GM23248 (cell line): ENCODE measurements around the gene GPATCH8. TPM values are rescaled to one million over a fixed set of nuclear protein-coding genes. Genes with fewer than 3 reads are reported as not detected.

Source experiments
- DNase-seq: peaks from one replicate; pipeline ENCODE4 v3.0.0-alpha.2; 2015
- H2AFZ ChIP-seq: fragments of 200-600 bp; sonication (generic); 2 replicates; pipeline ENCODE4 v1.6.1; 2016; ENCODE audit warnings: antibody characterized with exemption
- H3F3A ChIP-seq: fragments of 200-600 bp; sonication (generic); 2 replicates; pipeline ENCODE4 v1.6.1; 2016; ENCODE audit warnings: mild to moderate bottlenecking, antibody characterized with exemption, mixed run types; ENCODE audit not compliant: insufficient read depth
- H3K27ac ChIP-seq: fragments of 200-600 bp; sonication (generic); 2 replicates; pipeline ENCODE4 v1.5.1; 2016; ENCODE audit warnings: mild to moderate bottlenecking
- H3K27me3 ChIP-seq: fragments of 200-600 bp; sonication (generic); replicated peaks from 2 replicates; pipeline ENCODE4 v1.6.1; 2016; ENCODE audit warnings: mild to moderate bottlenecking; ENCODE audit not compliant: insufficient read depth
- H3K36me3 ChIP-seq: fragments of 200-600 bp; sonication (generic); 2 replicates; pipeline ENCODE4 v1.6.1; 2016; ENCODE audit warnings: low read depth, mild to moderate bottlenecking
- H3K4me1 ChIP-seq: fragments of 200-600 bp; sonication (generic); 2 replicates; pipeline ENCODE4 v1.6.1; 2016; ENCODE audit warnings: mild to moderate bottlenecking; ENCODE audit not compliant: insufficient read depth
- H3K4me2 ChIP-seq: fragments of 200-600 bp; sonication (generic); one replicate; pipeline ENCODE4 v1.6.1; 2016; ENCODE audit warnings: mild to moderate bottlenecking; ENCODE audit not compliant: unreplicated experiment
- H3K4me3 ChIP-seq: fragments of 200-600 bp; sonication (generic); 2 replicates; pipeline ENCODE4 v1.5.1; 2016; ENCODE audit warnings: mild to moderate bottlenecking
- H3K79me2 ChIP-seq: fragments of 200-600 bp; sonication (generic); 2 replicates; pipeline ENCODE4 v1.6.1; 2016; ENCODE audit warnings: mild to moderate bottlenecking; ENCODE audit not compliant: insufficient read depth
- H3K9ac ChIP-seq: fragments of 200-600 bp; sonication (generic); 2 replicates; pipeline ENCODE4 v1.6.1; 2016; ENCODE audit warnings: mild to moderate bottlenecking
- H3K9me2 ChIP-seq: fragments of 200-600 bp; sonication (generic); 2 replicates; pipeline ENCODE4 v1.6.1; 2016; ENCODE audit warnings: mixed run types, mild to moderate bottlenecking, moderate library complexity; ENCODE audit not compliant: insufficient read depth
- H3K9me3 ChIP-seq: fragments of 200-600 bp; sonication (generic); one replicate; pipeline ENCODE4 v1.6.1; 2017; ENCODE audit warnings: low read depth
- H4K20me1 ChIP-seq: fragments of 200-600 bp; sonication (generic); 2 replicates; pipeline ENCODE4 v1.6.0; 2016; ENCODE audit not compliant: insufficient read depth
- EZH2 ChIP-seq: fragments of 200-600 bp; sonication (generic); IDR thresholded peaks from 2 replicates; pipeline ENCODE4 v1.6.1; 2018; ENCODE audit warnings: antibody characterized with exemption, mild to moderate bottlenecking; ENCODE audit not compliant: insufficient read depth, poor library complexity, severe bottlenecking
- EZH2phosphoT487 ChIP-seq: fragments of 200-600 bp; sonication (generic); IDR thresholded peaks from 2 replicates; pipeline ENCODE4 v1.6.1; 2018; ENCODE audit warnings: antibody characterized with exemption, moderate library complexity, mild to moderate bottlenecking, low read depth; ENCODE audit not compliant: insufficient read depth
- WGBS, 2 experiments: methylation state at CpG; one replicate each; pipeline ENCODE4 v1.1.6; 2015 to 2017; ENCODE audit warnings: low lambda C conversion rate in 2 of 2, low coverage in 1 of 2; ENCODE audit errors: missing lambda C conversion rate in 2 of 2; 5-methylcytosine and 5-hydroxymethylcytosine counted together
- in situ Hi-C: fragments of 300-500 bp; cut with MboI; formaldehyde crosslinking; loops from 2 replicates; pipeline ENCODE4 v1.15.0; 2020
- polyA plus RNA-seq: library from polyadenylated mRNA; unstranded; fragments of >200 nt; fragmentation: Nextera tagmentation; extraction: Ambion mirVana; gene quantifications from 2 replicates; pipeline ENCODE4 v1.2.1, GENCODE V29; 2016
- small RNA-seq: library from RNA; depleted of rRNA; stranded (forward); fragments of <200 nt; gene quantifications from one replicate; pipeline ENCODE3, GENCODE V24; 2014; ENCODE audit warnings: low read depth, low replicate concordance
- total RNA-seq: library from RNA; depleted of rRNA; stranded (reverse); fragments of >200 nt; shearing (Covaris generic); gene quantifications from 2 replicates; pipeline ENCODE4 v1.2.3, GENCODE V29; 2014; rRNA removed

Gene GPATCH8
- total and polyA plus RNA-seq, 2 experiments from 2014 or later = 18.0 to 28.4 TPM

DNA sequence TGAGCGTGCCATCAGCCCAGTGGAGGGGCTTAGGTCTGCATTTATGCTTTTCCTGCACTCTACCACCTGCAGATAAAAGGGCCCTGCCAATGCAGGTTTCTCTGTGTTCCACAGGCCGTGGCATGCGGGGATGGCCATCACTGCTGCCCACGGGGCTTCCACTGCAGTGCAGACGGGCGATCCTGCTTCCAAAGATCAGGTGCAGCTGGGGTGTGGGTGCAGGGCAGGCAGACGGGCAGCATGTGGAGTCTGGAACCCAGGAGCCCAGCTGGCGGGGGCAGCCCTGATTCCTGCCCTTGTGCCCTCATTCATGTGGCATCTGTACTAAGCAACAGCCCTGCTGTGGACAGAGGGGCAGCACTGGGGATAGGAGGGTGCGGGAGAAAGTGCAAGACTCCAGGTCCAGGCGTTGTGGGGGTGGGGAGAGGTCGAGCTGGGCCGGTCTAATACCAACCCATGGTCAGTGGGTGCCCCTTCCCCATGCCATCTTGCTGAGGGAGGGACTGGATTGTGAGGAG, 153.6 kb downstream of the GPATCH8 start:
- in situ Hi-C loops = no loop called here
- no peaks in the 10 kb centered on the region for H3K27me3 ChIP-seq
- no peaks in the 10 kb centered on the region for H4K20me1 ChIP-seq

DNA sequence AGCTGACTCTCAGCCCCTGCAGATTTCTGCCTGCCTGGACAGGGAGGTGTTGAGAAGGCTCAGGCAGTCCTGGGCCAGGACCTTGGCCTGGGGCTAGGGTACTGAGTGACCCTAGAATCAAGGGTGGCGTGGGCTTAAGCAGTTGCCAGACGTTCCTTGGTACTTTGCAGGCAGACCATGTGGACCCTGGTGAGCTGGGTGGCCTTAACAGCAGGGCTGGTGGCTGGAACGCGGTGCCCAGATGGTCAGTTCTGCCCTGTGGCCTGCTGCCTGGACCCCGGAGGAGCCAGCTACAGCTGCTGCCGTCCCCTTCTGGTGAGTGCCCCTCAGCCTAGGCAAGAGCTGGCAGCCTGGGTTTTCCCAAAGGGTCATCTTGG, 154.2 kb downstream of the GPATCH8 start:
- DNase-seq = no peak
- H3K9ac ChIP-seq = no peak overlapping the region
- no peak overlapping the region for H2AFZ ChIP-seq
- H3K9me2 ChIP-seq = no peaks in the 10 kb centered on the region
- peaks cover 15% of the 10 kb centered on the region; the same call in 1 of the 2 replicates for H3K79me2 ChIP-seq
- peaks cover 3% of the 10 kb centered on the region; the same call in 1 of the 2 replicates for H3K4me1 ChIP-seq
- H3K4me2 ChIP-seq = no peak overlapping the region
- H3F3A ChIP-seq = peaks cover 16% of the 10 kb centered on the region
- TF ChIP-seq EZH2phosphoT487 = no peak
- TF ChIP-seq EZH2 = no peak
- in situ Hi-C loops = no loop called here
- WGBS, 2 experiments = 89 to 93% methylated on average over 6 of the region's 6 CpGs
- no peaks in the 10 kb centered on the region for H4K20me1 ChIP-seq
- no peak overlapping the region for H3K4me3 ChIP-seq
- no peaks in the 10 kb centered on the region for H3K9me3 ChIP-seq
- no peak overlapping the region for H3K27ac ChIP-seq
- no peaks in the 10 kb centered on the region for H3K27me3 ChIP-seq
- no peaks in the 10 kb centered on the region for H3K36me3 ChIP-seq

More for the DNA sequence above, 153.6 kb downstream of the GPATCH8 start:
- no peak overlapping the region for H3K4me3 ChIP-seq
- H3K79me2 ChIP-seq = peaks cover 15% of the 10 kb centered on the region; the same call in 1 of the 2 replicates
- H3K9me3 ChIP-seq = no peaks in the 10 kb centered on the region
- H3K27ac ChIP-seq = no peak overlapping the region
- H3K9ac ChIP-seq = no peak overlapping the region
- no peak overlapping the region for H3K4me2 ChIP-seq
- WGBS, 2 experiments = 85 to 87% methylated on average over 12 of the region's 12 CpGs
- peaks cover 16% of the 10 kb centered on the region for H3F3A ChIP-seq
- TF ChIP-seq EZH2 = no peak
- no peak for TF ChIP-seq EZH2phosphoT487
- no peaks in the 10 kb centered on the region for H3K36me3 ChIP-seq
- no peaks in the 10 kb centered on the region for H3K9me2 ChIP-seq
- DNase-seq = no peak
- peaks cover 3% of the 10 kb centered on the region; the same call in 1 of the 2 replicates for H3K4me1 ChIP-seq
- H2AFZ ChIP-seq = no peak overlapping the region

DNA sequence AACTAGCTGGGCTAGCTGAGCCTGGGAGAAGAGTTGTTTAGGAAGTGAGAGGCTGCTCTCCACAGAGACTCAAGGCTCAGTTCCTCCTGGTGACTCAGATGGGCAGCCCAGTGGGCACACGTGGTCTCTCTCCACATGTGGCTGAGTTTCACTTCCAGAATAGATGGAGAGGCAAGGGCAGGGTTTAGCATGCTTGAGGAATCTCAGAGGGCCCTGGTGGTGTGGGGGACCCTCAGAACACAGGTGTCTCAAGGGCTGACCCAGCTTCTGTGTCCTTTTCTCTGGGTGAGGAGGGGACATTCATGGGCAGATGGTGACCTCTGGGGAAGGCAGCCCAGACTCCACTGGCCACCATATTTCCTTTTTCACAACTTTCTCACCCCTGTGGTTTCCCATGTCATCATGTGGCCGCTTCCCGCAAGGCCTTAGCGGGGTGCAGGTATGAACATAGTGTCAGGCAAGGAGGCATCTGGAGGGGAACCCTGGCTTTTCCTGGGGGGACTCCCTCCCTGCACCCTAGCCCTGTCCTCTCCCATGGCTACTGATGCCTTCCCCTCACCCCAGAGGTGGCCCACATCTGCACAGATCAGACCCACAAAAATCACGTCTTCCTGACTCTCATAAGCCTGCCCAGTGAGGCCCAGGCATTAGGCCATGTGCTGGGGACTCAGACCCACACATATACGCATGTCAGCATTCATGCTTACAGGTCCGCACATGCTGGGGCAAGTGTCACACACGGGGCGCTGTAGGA, 154.8 kb downstream of the GPATCH8 start:
- Histone ChIP-seq H3K9me2 (no peaks in the 10 kb centered on the region), H2AFZ (no peak overlapping the region), H3K9ac (0 out of 2 replicates have a peak overlapping the region, but pooled peaks have one; percentile 13), H3K27me3 (no peaks in the 10 kb centered on the region), H3K36me3 (no peaks in the 10 kb centered on the region), H3K79me2 (peaks cover 15% of the 10 kb centered on the region; the same call in 1 of the 2 replicates), H4K20me1 (no peaks in the 10 kb centered on the region), H3K27ac (peak overlapping the region; percentile 33; the same call in 1 of the 2 replicates), H3K9me3 (no peaks in the 10 kb centered on the region), H3K4me1 (peaks cover 3% of the 10 kb centered on the region; the same call in 1 of the 2 replicates), H3K4me2 (no peak overlapping the region), H3F3A (peaks cover 16% of the 10 kb centered on the region), H3K4me3 (no peak overlapping the region)
- WGBS, 2 experiments = 84 to 85% methylated on average over 9 of the region's 9 CpGs
- DNase-seq = peak; percentile 84
- in situ Hi-C loops = no loop called here
- TF ChIP-seq EZH2phosphoT487 (no peak), EZH2 (no peak)

Small RNAs within 50 kb of the gene (small RNA-seq; reads per million reads assigned to genes)
- gene RN7SL258P = not detected

Other genes with a start within 250 kb of the GPATCH8 start
- gene SLC4A1, start 235.3 kb downstream of the GPATCH8 start, total RNA-seq = not detected in 2 replicates
- not detected in 2 replicates for gene SLC4A1, start 235.3 kb downstream of the GPATCH8 start, polyA plus RNA-seq
- gene RUNDC3A, start 194.8 kb downstream of the GPATCH8 start, total RNA-seq = 0.11 TPM in 1 of 2 replicates, not detected in the other
- 0.24 TPM in 1 of 2 replicates, not detected in the other for gene RUNDC3A, start 194.8 kb downstream of the GPATCH8 start, polyA plus RNA-seq
- gene SLC25A39, start 178.6 kb downstream of the GPATCH8 start, total RNA-seq = 96.1 and 118 TPM in 2 replicates
- 117 TPM in 2 replicates for gene SLC25A39, start 178.6 kb downstream of the GPATCH8 start, polyA plus RNA-seq
- 326 and 410 TPM in 2 replicates for gene GRN, start 158.1 kb downstream of the GPATCH8 start, total RNA-seq
- 440 and 446 TPM in 2 replicates for gene GRN, start 158.1 kb downstream of the GPATCH8 start, polyA plus RNA-seq
- 4.6 and 4.8 TPM in 2 replicates for gene FAM171A2, start 139.6 kb downstream of the GPATCH8 start, total RNA-seq
- 0.25 and 0.46 TPM in 2 replicates for gene FAM171A2, start 139.6 kb downstream of the GPATCH8 start, polyA plus RNA-seq
- gene ITGA2B, start 113.8 kb downstream of the GPATCH8 start, total RNA-seq = not detected in 2 replicates
- not detected in 2 replicates for gene ITGA2B, start 113.8 kb downstream of the GPATCH8 start, polyA plus RNA-seq
- 13.4 and 21.4 TPM in 2 replicates for gene FZD2, start 54.1 kb upstream of the GPATCH8 start, total RNA-seq
- gene FZD2, start 54.1 kb upstream of the GPATCH8 start, polyA plus RNA-seq = 6.3 and 7.1 TPM in 2 replicates
- gene MEIOC, start 153.1 kb upstream of the GPATCH8 start, total RNA-seq = not detected in 2 replicates
- 0.34 and 0.65 TPM in 2 replicates for gene MEIOC, start 153.1 kb upstream of the GPATCH8 start, polyA plus RNA-seq
- gene CCDC43, start 186.4 kb upstream of the GPATCH8 start, total RNA-seq = 25.7 and 31.0 TPM in 2 replicates
- gene CCDC43, start 186.4 kb upstream of the GPATCH8 start, polyA plus RNA-seq = 33.7 and 34.9 TPM in 2 replicates
- gene DBF4B, start 205.3 kb upstream of the GPATCH8 start, total RNA-seq = 3.8 and 6.5 TPM in 2 replicates
- 2.6 and 3.2 TPM in 2 replicates for gene DBF4B, start 205.3 kb upstream of the GPATCH8 start, polyA plus RNA-seq